Transverse colon (tissue), 4 donors: ENCODE data around the gene LAMC2. TPM values are rescaled to one million over a fixed set of nuclear protein-coding genes. Genes with fewer than 3 reads are reported as not detected.
"Not testable (repeated sequence)": the region's sequence is repeated elsewhere in the genome, so short reads cannot be mapped to it uniquely, and the experiment has no call there.

Experiments used
- DNase-seq: peaks from one replicate; pipeline ENCODE4 v3.0.0-alpha.2; 2019
- H3K27ac ChIP-seq, 4 donors: fragments of 200-600 bp; sonication (generic); 2 replicates each; pipeline ENCODE4 v1.5.1; 2016 to 2018; ENCODE audit warnings: inconsistent platforms in 4 of 4
- H3K27me3 ChIP-seq: fragments of 200-600 bp; sonication (generic); 2 replicates; pipeline ENCODE4 v1.5.1; 2017; ENCODE audit warnings: inconsistent platforms
- H3K36me3 ChIP-seq, 4 donors: fragments of 200-600 bp; sonication (generic); 2 replicates each; pipeline ENCODE4 v1.5.1; 2017 to 2019; ENCODE audit warnings: inconsistent platforms in 4 of 4
- H3K4me1 ChIP-seq, 4 donors: fragments of 200-600 bp; sonication (generic); 2 replicates each; pipeline ENCODE4 v1.5.1; 2017 to 2020; ENCODE audit warnings: inconsistent platforms in 4 of 4
- H3K4me3 ChIP-seq, 4 donors: fragments of 200-600 bp; sonication (generic); 1 replicate in 1 of 4; 2 replicates in 3 of 4; pipeline versions ENCODE4 v1.5.1 to v1.6.1; 2017 to 2019; ENCODE audit warnings: inconsistent platforms in 4 of 4
- H3K9me3 ChIP-seq, 2 donors: fragments of 200-600 bp; sonication (generic); 2 replicates each; pipeline ENCODE4 v1.5.1; 2017 to 2019; ENCODE audit warnings: inconsistent platforms in 2 of 2
- EP300 ChIP-seq: sonication (generic); formaldehyde crosslinking; IDR thresholded peaks from one replicate; pipeline ENCODE4 v1.6.1; 2017; ENCODE audit warnings: antibody characterized with exemption, low read depth
- POLR2A ChIP-seq: fragments of 450-650 bp; IDR thresholded peaks from one replicate; pipeline ENCODE4 v1.6.1; 2016; ENCODE audit warnings: antibody characterized with exemption, mild to moderate bottlenecking, moderate library complexity
- POLR2AphosphoS5 ChIP-seq, 3 donors: sonication (generic); formaldehyde crosslinking; IDR thresholded peaks; one replicate each; pipeline ENCODE4 v1.6.1; 2016; ENCODE audit warnings: antibody characterized with exemption in 3 of 3
- WGBS, 2 donors: methylation state at CpG; one replicate each; pipeline ENCODE4 v1.1.5; 2018; ENCODE audit warnings: low coverage in 1 of 2; 5-methylcytosine and 5-hydroxymethylcytosine counted together
- in situ Hi-C, 4 donors: fragments of 200-750 bp; cut with MboI; loops; one replicate each; pipeline versions ENCODE4 v1.15.0 to v1.15.1; 2017; ENCODE audit warnings: low sequenced_read_pairs in 3 of 4, low pct_ligation_motif_present in 1 of 4, low pct_unique_long_range_greater_than_20kb in 1 of 4
- intact Hi-C: fragments of 100-400 bp; cut with DNase I; formaldehyde crosslinking; loops from one replicate; pipeline ENCODE4 v1.15.1; 2023; ENCODE audit warnings: low total_unique reads
- total RNA-seq, 4 donors: library from RNA; depleted of rRNA; stranded (reverse); fragments of >200 nt; gene quantifications; one replicate each; pipeline ENCODE4 v1.1.0, GENCODE V29; 2016
- TF ChIP-seq, protein P1 (sequence below), 5 experiments: fragments of 200-600 bp in 3 of 5; fragments of 450-650 bp in 2 of 5; sonication (generic) in 3 of 5; IDR thresholded peaks; 1 replicate in 2 of 5; 2 replicates in 3 of 5; pipeline ENCODE4 v1.5.1; 2016 to 2017; ENCODE audit warnings: antibody characterized with exemption in 5 of 5, inconsistent platforms in 3 of 5, mild to moderate bottlenecking in 2 of 5, moderate library complexity in 1 of 5

Gene LAMC2
- total RNA-seq, 4 donors from 2014 or later = 9.7 to 25.9 (median 16.1) TPM

DNA sequence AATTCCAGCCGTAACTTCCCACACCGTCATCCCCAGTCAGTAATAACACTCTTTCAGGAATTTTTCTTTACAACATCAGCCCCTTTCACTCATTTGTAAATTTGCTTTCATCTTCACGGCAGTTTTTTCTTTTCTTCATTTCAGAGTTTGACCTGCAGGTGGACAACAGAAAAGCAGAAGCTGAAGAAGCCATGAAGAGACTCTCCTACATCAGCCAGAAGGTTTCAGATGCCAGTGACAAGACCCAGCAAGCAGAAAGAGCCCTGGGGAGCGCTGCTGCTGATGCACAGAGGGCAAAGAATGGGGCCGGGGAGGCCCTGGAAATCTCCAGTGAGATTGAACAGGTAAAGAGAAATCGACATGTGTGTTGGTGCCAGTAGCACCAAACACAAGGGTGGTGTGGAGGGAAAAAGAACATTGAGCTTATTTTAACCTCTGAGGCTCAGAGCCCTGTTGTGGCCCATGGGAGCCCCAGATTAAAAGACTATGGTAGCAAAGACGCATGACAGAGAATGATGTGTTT is 53.2 kb downstream of the LAMC2 start:
- no peaks in the 10 kb centered on the region for H3K9me3 ChIP-seq
- peak overlapping the region in 2 of 4 donors; percentile 11 to 41 for H3K27ac ChIP-seq
- in situ Hi-C loops = loop anchor here in 3 of 4 donors (25.0 kb wide), 1 partner anchor 277 kb away; the partner anchor contains the start of gene SHCBP1L (in 3 of the 3)
- TF ChIP-seq POLR2AphosphoS5 (IDR thresholded peaks at IDR 0.05) (no peak), POLR2A (no peak), EP300 (no peak)
- TF ChIP-seq, protein P1, sequence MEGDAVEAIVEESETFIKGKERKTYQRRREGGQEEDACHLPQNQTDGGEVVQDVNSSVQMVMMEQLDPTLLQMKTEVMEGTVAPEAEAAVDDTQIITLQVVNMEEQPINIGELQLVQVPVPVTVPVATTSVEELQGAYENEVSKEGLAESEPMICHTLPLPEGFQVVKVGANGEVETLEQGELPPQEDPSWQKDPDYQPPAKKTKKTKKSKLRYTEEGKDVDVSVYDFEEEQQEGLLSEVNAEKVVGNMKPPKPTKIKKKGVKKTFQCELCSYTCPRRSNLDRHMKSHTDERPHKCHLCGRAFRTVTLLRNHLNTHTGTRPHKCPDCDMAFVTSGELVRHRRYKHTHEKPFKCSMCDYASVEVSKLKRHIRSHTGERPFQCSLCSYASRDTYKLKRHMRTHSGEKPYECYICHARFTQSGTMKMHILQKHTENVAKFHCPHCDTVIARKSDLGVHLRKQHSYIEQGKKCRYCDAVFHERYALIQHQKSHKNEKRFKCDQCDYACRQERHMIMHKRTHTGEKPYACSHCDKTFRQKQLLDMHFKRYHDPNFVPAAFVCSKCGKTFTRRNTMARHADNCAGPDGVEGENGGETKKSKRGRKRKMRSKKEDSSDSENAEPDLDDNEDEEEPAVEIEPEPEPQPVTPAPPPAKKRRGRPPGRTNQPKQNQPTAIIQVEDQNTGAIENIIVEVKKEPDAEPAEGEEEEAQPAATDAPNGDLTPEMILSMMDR (IDR thresholded peaks at IDR 0.05) = no peak
- intact Hi-C loops = loop anchor here (10.0 kb wide), 1 partner anchor 274 kb away; no protein-coding TSS in a partner anchor
- DNase-seq = no peak
- H3K27me3 ChIP-seq = no peaks in the 10 kb centered on the region
- H3K4me1 ChIP-seq = peaks cover 0 to 5% (median 0%) of the 10 kb centered on the region in 4 donors
- H3K4me3 ChIP-seq = no peak overlapping the region
- no peaks in the 10 kb centered on the region for H3K36me3 ChIP-seq
- WGBS, 2 donors = 74 to 81% methylated on average over 4 to 7 of the region's 7 CpGs

DNA sequence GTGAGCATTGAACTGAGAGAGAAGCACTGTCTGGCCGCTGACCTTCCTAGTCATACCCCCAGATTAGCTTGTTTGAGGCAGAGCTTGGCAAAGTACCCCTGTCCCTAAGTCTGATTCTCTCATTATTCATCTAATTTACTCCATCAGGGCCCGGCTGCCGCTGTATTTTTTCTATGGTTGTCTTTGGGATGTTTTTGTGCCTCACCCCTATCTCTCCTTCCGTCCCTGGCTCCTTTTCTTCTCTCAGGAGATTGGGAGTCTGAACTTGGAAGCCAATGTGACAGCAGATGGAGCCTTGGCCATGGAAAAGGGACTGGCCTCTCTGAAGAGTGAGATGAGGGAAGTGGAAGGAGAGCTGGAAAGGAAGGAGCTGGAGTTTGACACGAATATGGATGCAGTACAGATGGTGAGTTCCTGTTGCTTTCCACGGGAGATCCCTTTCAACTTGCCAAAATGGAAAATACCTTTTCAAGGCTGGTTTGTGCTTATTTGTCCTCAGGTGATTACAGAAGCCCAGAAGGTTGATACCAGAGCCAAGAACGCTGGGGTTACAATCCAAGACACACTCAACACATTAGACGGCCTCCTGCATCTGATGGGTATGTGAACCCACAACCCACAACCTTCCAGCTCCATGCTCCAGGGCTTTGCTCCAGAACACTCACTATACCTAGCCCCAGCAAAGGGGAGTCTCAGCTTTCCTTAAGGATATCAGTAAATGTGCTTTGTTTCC is 53.9 kb downstream of the LAMC2 start:
- no peak for DNase-seq
- no peaks in the 10 kb centered on the region for H3K4me1 ChIP-seq
- H3K27me3 ChIP-seq = no peaks in the 10 kb centered on the region
- H3K9me3 ChIP-seq = no peaks in the 10 kb centered on the region
- H3K36me3 ChIP-seq = no peaks in the 10 kb centered on the region
- WGBS, 2 donors = 73 to 90% methylated on average over 4 to 8 of the region's 8 CpGs
- H3K27ac ChIP-seq = peak overlapping the region in 3 of 4 donors; percentile 28 to 43 (median 41)
- in situ Hi-C loops (loop anchor here in 3 of 4 donors (25.0 kb wide), 1 partner anchor 278 kb away; the partner anchor contains the start of gene SHCBP1L (in 3 of the 3)), intact Hi-C loops (loop anchor here (10.0 kb wide), 1 partner anchor 275 kb away; no protein-coding TSS in a partner anchor)
- no peak overlapping the region for H3K4me3 ChIP-seq
- TF ChIP-seq POLR2A (no peak), POLR2AphosphoS5 (IDR thresholded peaks at IDR 0.05) (no peak), EP300 (no peak)
- TF ChIP-seq, protein P1 (IDR thresholded peaks at IDR 0.05) = no peak

DNA sequence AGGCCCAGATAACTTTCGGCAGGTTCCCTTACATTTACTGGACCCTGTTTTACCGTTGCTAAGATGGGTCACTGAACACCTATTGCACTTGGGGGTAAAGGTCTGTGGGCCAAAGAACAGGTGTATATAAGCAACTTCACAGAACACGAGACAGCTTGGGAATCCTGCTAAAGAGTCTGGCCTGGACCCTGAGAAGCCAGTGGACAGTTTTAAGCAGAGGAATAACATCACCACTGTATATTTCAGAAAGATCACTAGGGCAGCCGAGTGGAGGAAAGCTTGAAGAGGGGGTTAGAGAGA is 54.4 kb downstream of the LAMC2 start:
- WGBS, 2 donors = 83 to 100% methylated on average over 1 to 4 of the region's 4 CpGs
- Histone ChIP-seq H3K27ac (peak overlapping the region; percentile 27 to 43 (median 34)), H3K4me3 (no peak overlapping the region), H3K9me3 (no peaks in the 10 kb centered on the region), H3K36me3 (no peaks in the 10 kb centered on the region), H3K4me1 (no peaks in the 10 kb centered on the region), H3K27me3 (no peaks in the 10 kb centered on the region)
- DNase-seq = no peak
- intact Hi-C loops = no loop called here
- TF ChIP-seq POLR2AphosphoS5 (IDR thresholded peaks at IDR 0.05) (no peak), POLR2A (no peak), EP300 (no peak)
- TF ChIP-seq, protein P1 (IDR thresholded peaks at IDR 0.05) = no peak
- in situ Hi-C loops = loop anchor here in 3 of 4 donors (25.0 kb wide), 1 partner anchor 278 kb away; the partner anchor contains the start of gene SHCBP1L (in 3 of the 3)

DNA sequence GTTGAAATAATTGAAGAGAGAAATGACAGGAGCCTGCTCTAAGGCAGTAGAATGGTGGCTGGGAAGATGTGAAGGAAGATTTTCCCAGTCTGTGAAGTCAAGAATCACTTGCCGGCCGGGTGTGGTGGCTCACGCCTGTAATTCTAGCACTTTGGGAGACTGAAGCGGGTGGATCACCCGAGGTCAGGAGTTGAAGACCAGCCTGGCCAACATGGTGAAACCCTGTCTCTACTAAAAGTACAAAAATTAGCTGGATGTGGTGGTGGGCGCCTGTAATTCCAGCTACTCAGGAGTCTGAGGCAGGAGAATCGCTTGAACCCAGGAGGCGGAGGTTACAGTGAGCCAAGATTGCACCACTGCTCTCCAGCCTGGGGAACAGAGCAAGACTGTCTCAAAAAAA is 54.8 kb downstream of the LAMC2 start:
- H3K36me3 ChIP-seq, H3K4me3 ChIP-seq, H3K4me1 ChIP-seq, DNase-seq, intact Hi-C loops, H3K27me3 ChIP-seq, H3K9me3 ChIP-seq: not testable (repeated sequence)
- in situ Hi-C loops = loop anchor here in 3 of 4 donors (25.0 kb wide), 1 partner anchor 279 kb away; the partner anchor contains the start of gene SHCBP1L (in 3 of the 3)
- H3K27ac ChIP-seq = peak overlapping the region in 3 of 4 donors; percentile 27 to 43 (median 40)
- 88 to 100% methylated on average over 3 to 8 of the region's 8 CpGs for WGBS, 2 donors
